Ishikawa (cell line): ENCODE measurements around the gene NXPH2.

Experiments used
- CEBPB ChIP-seq: IDR thresholded peaks from 2 replicates; pipeline ENCODE4 v1.6.1; 2012
- CREB1 ChIP-seq: IDR thresholded peaks from 2 replicates; pipeline ENCODE4 v1.6.1; 2012; ENCODE audit warnings: low read depth
- EGR1 ChIP-seq: IDR thresholded peaks from 2 replicates; pipeline ENCODE4 v1.6.1; 2012
- EP300 ChIP-seq: IDR thresholded peaks from 2 replicates; pipeline ENCODE4 v1.6.1; 2012; ENCODE audit warnings: borderline replicate concordance
- FOXM1 ChIP-seq: IDR thresholded peaks from 2 replicates; pipeline ENCODE4 v1.6.1; 2012; ENCODE audit warnings: low read depth, borderline replicate concordance
- MAX ChIP-seq: IDR thresholded peaks from 2 replicates; pipeline ENCODE4 v1.6.1; 2012
- RAD21 ChIP-seq: IDR thresholded peaks from 2 replicates; pipeline ENCODE4 v1.6.1; 2012; ENCODE audit warnings: low read depth
- REST ChIP-seq: IDR thresholded peaks from 2 replicates; pipeline ENCODE4 v1.6.1; 2012; ENCODE audit warnings: low read depth, mild to moderate bottlenecking
- TAF1 ChIP-seq: IDR thresholded peaks from 2 replicates; pipeline ENCODE4 v1.6.1; 2012; ENCODE audit warnings: low read depth, mild to moderate bottlenecking
- TCF12 ChIP-seq: IDR thresholded peaks from 2 replicates; pipeline ENCODE4 v1.6.1; 2012; ENCODE audit warnings: low read depth
- TEAD4 ChIP-seq: IDR thresholded peaks from 2 replicates; pipeline ENCODE4 v1.6.1; 2012
- USF1 ChIP-seq: IDR thresholded peaks from 2 replicates; pipeline ENCODE4 v1.6.1; 2012
- YY1 ChIP-seq: IDR thresholded peaks from 2 replicates; pipeline ENCODE4 v1.6.1; 2012; ENCODE audit warnings: low read depth

GRCh38 chr2:138626148-138626547, 154.0 kb downstream of the NXPH2 start:
- no peak for TF ChIP-seq CEBPB
- TF ChIP-seq CREB1: no peak
- TF ChIP-seq RAD21: no peak
- TF ChIP-seq EGR1: no peak
- TF ChIP-seq EP300: no peak
- no peak for TF ChIP-seq TCF12
- TF ChIP-seq YY1: no peak
- TF ChIP-seq FOXM1: no peak
- TF ChIP-seq REST: no peak
- no peak for TF ChIP-seq USF1
- no peak for TF ChIP-seq TEAD4
- TF ChIP-seq TAF1: no peak
- no peak for TF ChIP-seq MAX
